Activated T-cell treated with anti-CD3 and anti-CD28 coated beads for 48 hours (primary cell): ENCODE data around the gene ZBP1.

Source experiments
- DNase-seq: peaks from one replicate; pipeline ENCODE4 v3.0.0-alpha.2; 2020; ENCODE audit warnings: low read depth

ZBP1 gene

DNA sequence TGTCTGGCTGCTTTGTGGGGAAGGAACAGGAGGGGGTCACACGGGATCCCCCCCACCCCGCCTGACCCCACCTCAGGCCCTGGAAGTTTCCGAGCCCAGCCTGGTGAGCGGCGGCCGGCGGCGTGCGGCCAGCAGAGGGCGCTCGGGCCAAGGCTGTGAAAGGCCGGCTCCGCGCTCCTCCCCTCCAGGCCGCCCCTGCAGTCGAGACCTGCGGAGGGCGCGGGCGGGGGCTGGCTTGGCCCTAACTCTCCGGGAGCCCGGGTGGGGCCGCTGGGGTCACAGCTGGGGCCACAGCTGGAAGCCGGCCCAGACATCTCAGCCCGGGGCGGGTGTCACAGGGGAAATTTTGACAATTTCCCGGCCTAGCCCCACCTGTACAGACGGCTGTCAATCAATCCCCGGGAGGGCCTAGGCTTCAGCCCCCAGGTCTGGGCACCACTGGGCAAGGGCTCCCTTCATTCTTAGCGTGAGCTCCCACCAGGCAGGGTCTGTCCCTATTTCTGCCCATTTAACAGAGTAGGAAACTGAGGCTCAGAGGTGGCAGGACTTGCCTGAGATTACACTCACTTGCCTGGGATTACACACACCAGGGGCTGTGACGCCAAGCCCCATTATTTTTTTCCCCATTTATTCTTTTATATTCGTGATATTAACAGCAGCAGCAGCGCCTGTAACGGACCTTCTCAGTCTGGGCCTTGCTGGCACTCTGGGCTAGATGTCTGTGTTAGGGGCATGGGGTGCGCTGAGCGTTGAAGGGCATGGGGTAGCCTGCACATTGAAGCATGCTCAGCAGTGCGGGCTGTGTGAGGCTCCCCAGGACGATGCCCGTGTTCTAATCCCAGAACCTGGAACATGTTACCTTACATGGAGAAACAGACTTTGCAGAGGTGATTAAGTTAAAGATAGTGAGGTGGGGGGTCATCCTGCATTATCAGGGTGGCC lies 23.0 kb downstream of the ZBP1 start:
- DNase-seq, result peak; percentile 69

DNA sequence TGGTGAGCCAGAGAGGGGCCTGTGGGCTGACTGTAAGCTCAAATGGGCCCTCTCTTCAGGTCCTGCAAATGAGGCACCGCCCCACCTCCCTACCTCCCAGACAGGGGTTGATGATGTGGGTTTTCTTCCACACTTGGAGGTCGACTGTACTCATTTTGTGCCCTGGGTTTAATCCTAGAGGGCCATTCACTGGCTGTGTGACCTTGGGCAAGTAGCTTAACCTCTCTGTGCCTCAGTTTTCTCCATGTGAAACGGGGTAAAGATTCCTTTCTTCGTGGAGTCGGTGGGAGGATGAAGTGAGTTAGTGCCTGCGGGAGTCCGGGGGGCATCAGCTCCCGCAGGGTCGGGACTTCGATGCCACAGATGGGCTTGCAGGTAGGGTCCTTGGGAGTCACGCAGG lies 23.9 kb downstream of the ZBP1 start:
- no peak for DNase-seq

DNA sequence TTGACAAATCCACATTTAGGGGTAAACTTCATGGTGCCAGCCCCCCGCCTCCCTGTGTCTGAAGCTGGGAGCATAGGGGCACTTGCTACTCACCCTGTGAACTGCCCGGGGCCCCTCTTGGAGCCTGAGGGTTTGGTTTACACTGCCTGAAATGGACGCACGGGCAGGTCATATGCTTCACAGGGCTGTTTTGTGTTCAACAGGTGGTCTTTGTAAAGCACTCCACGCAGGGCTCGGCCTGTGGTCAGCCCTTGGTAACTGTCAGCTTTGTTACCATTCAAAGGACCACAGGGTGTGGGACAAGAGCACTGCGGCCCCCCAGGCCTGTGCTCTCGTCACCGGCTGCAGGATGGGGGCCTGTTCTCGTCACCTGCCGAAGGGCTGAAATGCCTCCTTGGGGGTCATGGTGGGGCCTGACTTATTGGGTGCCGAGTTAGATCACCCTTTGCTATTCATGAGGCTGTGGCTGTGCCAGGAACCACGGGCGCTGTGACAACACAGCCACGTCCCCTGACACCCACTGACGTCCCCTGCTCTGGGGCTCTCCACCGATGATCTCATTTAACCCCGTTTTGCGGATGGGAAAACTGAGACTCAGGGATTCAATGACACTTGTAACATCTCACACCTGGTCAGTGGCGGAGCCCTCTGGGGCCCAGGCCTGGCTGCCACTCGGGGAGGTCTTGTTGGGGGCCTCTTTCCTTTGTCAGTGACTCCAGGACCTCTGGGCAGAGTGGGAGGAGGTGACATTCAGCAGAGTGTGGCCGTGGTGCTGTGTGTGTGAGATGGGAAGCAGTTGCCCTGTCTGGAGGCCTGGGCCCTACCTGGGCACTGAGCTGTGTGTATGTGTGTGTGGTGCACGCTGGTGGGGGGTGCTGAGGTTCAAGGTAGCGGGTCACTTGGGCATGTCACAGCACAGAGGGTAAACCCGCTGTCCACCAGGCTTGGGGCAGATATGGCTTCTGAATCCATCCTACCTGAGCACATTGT lies 24.9 kb downstream of the ZBP1 start:
- DNase-seq, result no peak

DNA sequence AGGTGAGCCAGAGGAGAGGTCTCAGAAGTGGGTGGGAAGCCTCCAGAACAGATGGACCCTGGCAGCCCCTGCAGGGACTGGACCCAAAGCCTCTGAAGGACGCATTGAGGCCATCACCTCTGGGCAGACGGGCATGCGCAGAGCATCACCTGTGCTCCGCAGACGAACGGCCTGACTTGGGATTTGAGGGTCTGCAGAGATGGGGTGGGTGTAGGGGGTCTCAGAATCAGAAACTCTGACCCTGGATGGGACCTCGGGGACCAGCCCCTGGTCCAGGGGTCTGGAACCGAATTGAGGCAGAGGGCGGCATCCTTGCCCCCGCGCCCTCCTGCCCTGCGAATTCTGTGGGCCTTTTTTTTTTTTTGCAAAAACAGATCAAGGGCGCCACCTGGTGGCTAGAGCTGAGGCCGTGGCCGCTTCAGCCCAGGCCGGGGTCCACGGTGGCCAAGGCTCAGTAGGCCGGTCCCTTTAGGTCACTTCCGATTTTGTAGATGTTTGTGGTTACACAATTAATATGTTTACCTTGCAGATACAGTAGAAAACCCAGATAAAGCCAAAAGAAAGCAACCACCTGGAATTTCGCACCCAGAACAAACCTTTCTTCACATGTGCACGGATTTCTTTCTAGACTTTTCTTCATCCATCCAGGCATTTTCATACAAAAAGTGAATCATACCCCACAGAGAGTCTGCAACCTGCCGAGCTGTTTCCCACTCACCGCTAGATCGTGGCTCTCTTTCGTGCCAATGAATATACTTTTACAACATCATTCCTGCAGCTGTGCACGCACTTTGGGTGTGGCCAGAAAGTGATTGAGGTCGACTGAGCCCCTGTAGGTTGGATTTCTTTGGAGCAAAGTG lies 25.9 kb downstream of the ZBP1 start:
- peak; percentile 34 for DNase-seq

DNA sequence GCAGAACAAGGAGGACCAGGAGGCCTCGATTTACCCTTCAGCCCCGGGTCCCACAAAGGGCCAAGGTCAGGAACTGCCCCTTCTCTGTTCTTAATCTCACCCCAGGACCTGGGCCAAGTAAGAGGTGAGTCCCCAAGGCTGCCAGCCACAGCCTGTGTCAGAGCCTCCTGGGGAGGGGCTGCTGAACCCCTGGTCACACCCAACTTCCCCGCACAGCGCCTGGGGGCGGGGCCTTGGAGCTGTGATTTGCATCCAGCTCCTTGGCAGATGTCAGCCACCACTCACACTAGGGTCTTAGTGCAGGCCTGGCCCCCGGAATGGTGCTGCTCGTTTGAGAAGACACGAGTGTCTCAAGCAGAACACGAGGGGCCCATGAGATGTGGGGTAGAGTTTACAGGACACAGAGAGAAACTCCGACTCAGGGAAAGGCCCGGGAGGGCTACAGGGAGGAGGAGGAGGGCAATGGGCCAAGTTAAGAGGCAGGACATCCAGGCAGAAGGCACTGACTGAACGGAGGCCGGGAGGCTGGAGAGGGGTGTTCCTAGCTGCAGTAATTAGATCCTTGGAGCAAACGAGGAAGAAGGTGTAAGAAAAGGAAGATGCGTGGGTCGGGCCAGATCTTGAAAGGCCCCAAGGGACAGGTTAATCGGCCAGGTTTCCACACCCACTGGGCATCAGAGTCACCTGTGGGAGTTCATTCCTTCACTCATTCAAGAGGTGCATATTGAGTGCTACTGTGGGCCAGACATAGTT lies 26.9 kb downstream of the ZBP1 start:
- DNase-seq, result no peak

DNA sequence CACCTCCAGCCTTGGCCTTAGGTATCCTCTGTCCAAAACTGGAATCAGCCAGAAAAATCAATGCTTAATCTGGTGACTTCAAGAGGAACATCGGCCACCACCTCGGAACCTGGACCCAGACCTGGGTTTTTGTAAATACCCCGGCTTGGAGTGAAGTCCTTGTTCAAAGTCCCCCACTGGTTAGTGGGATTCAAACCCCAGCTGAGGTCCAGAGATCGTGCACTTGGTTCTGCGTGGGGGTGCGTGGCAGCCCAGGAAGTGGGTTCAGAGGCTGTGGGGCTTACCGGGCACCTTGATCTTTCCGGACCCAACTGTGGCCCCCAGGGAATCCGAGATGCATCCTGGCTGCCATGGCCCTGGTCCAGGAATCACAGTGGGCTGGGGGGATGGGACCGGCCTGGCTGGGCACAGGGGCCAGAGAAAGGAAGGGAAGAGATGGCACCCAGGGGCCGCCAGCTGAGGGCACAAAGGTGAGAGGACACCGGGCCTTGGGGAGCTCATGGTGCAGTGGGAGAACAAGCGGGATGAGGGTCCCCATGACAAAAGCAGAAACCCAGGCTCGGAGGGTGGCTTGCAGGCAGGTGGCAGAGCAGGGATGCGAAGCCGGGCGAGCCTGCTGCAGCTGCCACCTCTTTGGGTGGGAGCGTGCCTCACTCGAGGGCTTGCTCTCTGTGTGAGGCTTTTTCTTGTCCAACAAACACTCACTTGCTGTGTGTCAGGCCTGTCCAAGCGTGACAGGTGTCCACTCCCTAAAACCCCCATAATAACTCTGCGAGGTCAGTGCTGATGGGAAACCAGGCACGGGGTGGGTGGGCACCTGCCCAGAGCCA lies 27.7 kb downstream of the ZBP1 start:
- no peak for DNase-seq

DNA sequence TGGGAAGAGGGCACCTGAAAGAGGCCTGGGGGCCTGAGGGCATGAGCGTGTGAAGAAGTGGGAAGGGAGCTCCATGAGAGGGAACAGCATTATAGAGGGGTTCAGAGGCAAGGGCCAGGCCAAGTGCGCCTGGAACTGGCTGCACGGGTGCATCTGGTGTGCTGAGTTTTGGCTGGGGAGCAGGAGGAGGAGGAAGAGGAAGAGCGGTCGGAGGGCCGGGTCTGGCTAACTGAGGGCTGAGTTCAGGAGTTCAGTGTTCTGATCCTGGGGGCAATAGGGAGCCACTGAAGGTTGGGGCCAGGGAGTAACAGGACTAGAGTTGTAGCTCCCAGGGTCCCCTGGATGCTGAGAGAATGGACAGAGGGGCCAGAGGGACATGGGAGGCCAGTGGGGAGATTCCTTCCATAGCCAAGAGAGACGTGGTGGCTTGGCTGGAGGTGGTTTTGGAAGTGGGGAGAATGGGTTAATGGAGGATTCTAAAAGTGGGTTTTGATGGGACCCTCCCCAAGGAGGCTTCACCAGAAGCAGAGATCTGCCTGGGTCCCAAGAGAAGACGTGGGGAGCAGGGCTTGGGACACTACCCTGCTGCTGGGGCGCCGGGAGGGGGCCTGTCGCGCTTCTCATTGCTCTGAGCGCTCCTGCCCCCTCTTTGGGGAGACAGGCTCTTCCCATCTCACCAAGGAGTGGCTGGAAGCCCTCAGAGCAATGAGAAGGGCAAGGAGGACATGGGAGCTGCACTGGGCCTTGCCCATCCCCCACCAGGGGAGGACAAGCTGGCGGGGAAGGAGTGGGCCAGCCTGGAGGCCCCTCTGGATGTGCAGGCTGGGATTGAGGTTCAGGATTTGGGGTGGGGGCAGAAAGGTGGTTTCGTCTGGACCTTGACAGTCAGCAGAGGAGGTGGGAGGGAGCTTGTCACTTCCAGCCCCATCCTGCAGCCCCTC lies 28.7 kb downstream of the ZBP1 start:
- no peak for DNase-seq

DNA sequence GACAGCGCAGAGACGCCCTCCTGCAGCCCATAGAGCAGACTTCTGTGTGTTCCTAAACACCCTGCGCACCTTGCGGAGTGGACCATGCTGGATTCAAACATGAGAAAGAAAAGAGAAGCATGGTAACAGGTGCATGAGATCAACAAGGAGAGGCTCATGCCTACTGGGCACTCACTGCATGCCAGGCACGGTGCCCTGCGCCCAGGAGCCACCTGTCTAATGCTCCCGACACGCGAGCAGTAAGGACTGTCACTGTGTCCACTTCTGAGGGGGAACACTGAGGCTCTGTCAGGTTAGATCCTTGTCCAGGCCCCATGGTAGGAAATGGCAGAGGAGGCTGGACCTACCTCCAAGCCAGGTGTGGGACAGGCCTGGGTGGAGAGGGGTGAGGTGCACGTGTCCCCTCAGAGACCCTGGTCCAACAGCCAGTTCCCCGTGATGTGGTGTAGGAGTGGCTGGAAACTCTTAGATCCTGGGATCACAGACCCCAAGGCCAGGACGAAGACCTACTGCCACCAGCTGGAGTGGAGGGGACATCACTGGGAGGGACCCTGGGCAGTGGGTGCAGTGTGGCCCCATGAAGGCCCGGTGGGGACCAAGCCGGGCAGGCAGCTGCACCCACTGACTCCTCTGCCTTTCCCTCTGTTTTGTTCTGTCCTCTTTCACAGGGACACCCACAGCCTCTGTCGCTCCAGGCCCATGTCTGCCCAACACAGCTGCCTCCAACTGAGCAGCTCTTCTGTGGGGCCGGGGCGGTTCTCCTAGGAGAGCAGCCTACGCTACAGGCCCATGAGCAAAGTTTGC lies 29.5 kb downstream of the ZBP1 start:
- DNase-seq, result no peak

DNA sequence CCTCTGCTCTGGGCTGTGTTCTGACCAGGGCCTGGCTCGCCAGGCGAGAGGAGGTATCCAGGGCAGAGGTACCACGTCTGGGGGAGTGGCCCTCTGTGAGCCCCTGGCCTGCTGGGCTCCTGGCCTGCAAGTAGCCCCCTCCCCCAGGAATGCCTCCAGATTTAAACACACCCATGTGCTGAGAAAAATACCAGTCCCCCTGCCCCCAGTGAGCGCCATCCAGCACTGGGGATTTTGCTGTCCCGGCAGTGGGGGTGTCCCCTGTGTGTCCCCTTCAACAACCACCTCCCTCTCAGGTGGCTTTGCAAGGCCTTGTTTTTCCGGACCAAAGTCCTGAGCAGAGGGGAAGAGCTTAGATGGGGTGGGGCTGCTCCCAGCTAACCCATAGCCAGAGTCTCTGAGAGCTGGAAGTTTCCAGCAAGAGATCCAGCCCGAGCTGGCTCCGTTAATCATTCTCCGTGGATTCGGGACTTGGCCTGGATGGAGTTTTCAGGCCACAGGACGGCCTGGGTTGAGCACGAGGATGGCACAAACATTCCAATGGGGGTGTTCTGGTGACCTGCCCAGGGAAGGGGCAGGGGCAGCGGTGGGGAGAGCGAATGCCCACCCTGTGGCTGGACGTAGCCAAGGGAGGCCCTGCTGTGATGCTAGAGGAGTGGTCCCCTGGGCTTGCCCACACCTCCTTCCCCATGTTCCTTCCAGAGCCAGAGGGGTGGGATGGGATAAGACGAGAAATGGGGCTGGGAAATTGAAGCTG lies 30.3 kb downstream of the ZBP1 start:
- no peak for DNase-seq

DNA sequence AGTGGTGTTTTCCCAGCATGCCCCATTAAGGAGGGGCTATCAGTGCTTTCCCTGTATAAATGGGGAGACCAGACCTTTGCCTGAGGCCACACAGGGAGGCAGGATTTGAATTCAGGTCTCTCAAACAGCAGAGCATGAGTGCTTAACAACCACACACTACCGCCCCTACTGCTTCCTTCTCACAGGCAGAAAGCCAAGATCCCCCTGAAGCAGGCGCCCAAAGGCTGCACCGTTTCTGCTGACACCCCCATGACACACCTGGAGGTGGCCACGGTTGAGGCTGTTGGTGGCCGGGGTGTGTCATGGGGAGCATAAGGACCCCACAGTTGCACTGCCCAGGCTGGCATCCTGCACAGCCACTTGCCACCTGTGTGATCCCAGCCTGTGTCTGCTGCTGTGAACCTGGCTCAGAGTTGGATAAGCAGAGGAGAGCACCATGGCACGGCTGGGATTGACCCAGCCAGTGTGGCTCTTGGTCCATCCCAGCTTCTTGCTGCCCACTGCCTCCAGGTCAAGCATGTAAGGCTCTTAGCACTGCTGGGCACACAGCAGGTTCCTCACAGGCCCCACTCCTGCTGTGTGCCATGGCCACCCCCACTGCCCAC lies 31.0 kb downstream of the ZBP1 start:
- no peak for DNase-seq

DNA sequence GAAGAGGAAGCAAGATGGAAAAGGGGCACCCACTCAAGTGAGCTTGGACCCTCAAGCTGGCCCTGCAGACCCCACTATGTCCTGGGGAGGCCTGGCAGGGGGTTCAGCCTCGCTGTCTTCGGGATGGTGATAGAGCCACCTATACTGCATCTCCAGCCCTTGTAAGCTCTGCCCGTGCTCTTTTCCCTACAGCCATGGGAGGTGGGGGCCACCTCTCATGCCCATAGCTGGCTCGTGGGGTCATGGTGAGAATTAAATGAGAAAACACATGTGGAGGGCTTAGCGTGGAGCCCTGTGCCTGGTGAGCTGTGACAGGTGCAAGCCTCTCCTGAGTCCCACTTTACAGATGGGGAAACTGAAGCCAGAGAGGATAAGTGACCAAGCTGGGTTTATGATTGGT lies 31.6 kb downstream of the ZBP1 start:
- DNase-seq, result no peak

DNA sequence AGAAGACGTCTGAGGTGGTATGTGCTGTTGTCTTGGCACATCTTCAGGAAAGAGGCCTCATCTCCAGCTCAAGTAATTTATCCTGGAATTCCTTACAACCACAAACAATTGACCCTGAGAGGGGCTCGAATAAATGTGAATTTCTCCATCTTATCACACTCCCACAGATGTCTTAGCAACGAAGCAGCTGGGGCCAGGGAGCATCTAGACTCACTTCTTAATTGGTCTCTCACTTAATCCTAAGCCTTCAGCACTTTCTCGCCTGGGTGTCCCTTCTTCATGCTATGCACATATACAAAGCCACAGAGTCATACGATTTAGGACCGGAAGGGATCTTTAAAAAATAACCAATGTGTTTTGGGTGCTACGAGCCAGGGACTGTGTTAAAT lies 32.2 kb downstream of the ZBP1 start:
- DNase-seq, result no peak

DNA sequence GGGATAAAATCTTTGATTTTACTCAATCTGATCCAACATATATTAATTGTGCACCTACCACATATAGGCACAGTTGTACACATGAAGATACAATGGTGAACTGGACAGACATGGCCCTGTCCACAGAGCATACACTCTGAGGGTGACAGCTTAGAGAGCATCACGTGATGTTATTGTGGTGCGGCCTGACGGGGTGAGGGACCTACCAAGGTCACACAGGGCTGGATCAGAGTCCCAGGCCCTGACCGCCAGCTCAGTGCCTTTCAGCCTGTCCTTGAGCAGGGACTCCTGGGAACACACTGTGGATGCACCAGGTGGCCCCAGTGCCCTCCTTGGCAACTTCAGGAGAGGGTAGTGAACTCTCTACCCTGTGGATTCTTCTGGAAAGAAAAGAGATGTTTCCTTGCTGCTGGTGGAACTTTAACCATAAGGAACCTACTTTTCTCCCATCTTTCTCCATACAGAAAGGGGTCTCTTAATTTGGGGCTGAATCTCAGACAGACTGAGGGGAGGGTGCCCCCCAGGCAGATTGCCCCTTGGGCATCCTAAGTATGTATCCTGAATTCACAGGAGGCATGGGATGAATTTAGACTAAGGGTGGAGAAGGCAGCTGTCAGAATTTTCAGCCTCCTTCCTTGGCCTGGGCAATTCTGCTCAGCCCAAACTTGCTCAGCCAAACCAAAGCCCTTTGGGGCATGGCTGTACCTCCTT lies 32.8 kb downstream of the ZBP1 start:
- DNase-seq, result no peak

DNA sequence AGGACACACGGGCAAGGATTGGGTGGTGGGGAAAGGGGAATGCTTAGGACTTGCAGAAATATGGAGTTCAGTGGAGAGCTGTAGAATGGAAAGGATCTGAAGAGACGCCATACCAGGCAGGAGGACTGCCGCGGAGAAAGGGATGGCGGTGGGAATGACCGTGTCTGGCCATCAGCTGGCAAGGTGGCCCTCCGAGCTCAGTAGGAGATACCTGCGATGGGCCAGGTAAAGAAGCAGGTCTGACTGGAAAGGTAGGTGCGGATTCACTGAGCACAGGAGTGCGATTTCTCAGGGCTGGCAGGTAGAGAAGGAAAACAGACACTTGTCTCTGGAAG lies 33.3 kb downstream of the ZBP1 start:
- no peak for DNase-seq

DNA sequence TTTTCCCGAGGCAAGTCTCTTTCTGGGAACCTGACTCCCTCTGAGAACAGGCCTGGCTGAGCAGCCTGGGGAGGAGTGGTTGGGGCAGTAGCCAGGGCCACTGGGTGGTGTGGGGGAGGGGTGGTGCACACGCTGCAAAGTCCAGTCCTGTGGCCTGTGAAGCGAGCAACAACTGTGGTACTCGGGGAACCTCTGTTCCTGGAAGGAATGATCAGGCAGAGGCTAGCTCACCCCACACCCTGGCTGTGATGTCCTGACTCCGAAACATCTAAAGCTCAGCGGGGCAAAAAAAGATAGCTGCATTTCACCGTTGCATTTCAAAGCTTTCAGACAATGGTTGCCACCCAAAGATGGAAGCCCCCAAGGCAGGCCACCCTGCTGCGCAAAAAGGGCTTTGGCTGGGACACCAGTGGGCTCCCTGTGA lies 33.8 kb downstream of the ZBP1 start:
- DNase-seq, result no peak

DNA sequence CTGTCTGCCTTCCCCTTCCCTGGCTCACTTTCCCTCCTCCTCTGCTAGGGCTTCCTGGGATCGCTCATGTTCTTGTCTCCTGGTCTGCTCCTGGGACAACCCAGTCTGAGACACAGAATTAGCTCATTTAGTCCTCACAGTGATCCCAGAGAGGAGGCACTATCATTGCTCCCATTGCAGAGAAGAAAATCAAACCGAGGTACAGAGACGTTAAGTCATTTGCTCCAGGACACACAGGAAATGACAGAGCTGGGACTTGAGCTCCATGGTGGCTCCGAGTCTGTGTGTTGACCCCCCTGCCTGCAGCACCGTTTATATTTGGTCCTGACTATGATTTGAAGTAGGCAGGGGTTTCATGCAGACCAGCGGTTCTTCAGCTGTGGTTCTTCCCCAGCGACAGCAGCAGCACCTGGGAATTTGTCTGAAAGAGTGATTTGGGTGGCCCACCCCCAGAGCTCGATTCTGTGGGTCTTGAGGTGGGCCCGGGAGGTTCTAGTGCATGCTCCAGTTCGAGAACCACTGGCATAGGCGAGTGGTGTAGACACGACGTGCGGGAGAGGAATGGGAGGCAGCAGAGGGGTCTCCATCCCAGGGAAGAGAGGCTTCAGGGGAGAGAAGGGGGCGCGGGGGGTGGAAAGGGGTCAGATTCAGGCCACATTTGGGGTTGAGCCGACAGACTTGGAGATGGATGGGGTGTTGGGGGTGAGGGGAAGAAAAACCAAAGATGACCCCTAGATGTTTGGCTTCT lies 34.6 kb downstream of the ZBP1 start:
- no peak for DNase-seq
